WTC11 (cell line): ENCODE data around the gene MRFAP1L1. TPM values are rescaled to one million over a fixed set of nuclear protein-coding genes. Genes with fewer than 3 reads are reported as not detected.
"Not testable (repeated sequence)": the region's sequence is repeated elsewhere in the genome, so short reads cannot be mapped to it uniquely, and the experiment has no call there.

Source experiments
- ATAC-seq: fragments of 200-7000 bp; cut with Tn5 transposase; 2 replicates; pipeline ENCODE4 v1.10.0; 2021; ENCODE audit warnings: mild to moderate bottlenecking, moderate library complexity
- CTCF ChIA-PET: fragments of 300-600 bp; sonication (Branson Sonifier 250); formaldehyde crosslinking; loops from one replicate; lab custom pipeline; 2021; ENCODE audit warnings: antibody characterized with exemption; lab: Charles Lee
- POLR2A ChIA-PET: fragments of 350-600 bp; sonication (Branson Sonifier 250); formaldehyde crosslinking; loops from one replicate; lab custom pipeline; 2021; ENCODE audit warnings: antibody characterized with exemption; lab: Charles Lee
- DNase-seq: peaks from one replicate; pipeline ENCODE4 v3.0.0; 2021; ENCODE audit warnings: low spot score
- H3K27ac Mint-ChIP-seq: 2 replicates; pipeline ENCODE4 v1.8.0; 2021; ENCODE audit warnings: mixed read lengths
- H3K27me3 Mint-ChIP-seq: 2 replicates; pipeline ENCODE4 v1.8.0; 2021; ENCODE audit warnings: low read depth, mild to moderate bottlenecking, moderate library complexity, mixed read lengths
- H3K36me3 Mint-ChIP-seq: 2 replicates; pipeline ENCODE4 v1.8.0; 2021; ENCODE audit warnings: mixed read lengths
- H3K4me1 Mint-ChIP-seq: 2 replicates; pipeline ENCODE4 v1.8.0; 2022; ENCODE audit warnings: mixed read lengths
- H3K4me3 Mint-ChIP-seq: 2 replicates; pipeline ENCODE4 v1.8.0; 2021; ENCODE audit warnings: mild to moderate bottlenecking, moderate library complexity, mixed read lengths
- H3K9me3 Mint-ChIP-seq: 2 replicates; pipeline ENCODE4 v1.8.0; 2021; ENCODE audit warnings: mixed read lengths
- CREB1 ChIP-seq: sonication (generic); formaldehyde crosslinking; IDR thresholded peaks from 2 replicates; pipeline ENCODE4 v1.8.0; 2023; ENCODE audit warnings: mild to moderate bottlenecking, missing genetic modification reagents
- E2F5 ChIP-seq: sonication (generic); formaldehyde crosslinking; IDR thresholded peaks from 2 replicates; pipeline ENCODE4 v1.8.1; 2022; ENCODE audit warnings: mild to moderate bottlenecking, moderate library complexity, missing genetic modification reagents
- ESRRA ChIP-seq: sonication (generic); formaldehyde crosslinking; IDR thresholded peaks from 2 replicates; pipeline ENCODE4 v1.8.1; 2022; ENCODE audit warnings: mild to moderate bottlenecking, missing genetic modification reagents, borderline replicate concordance
- ETV6 ChIP-seq: sonication (generic); formaldehyde crosslinking; IDR thresholded peaks from 2 replicates; pipeline ENCODE4 v1.8.1; 2022; ENCODE audit warnings: mild to moderate bottlenecking, missing genetic modification reagents
- GABPB1 ChIP-seq: sonication (generic); formaldehyde crosslinking; IDR thresholded peaks from 2 replicates; pipeline ENCODE4 v1.8.1; 2023; ENCODE audit warnings: mild to moderate bottlenecking, missing genetic modification reagents
- IRF2 ChIP-seq: sonication (generic); formaldehyde crosslinking; IDR thresholded peaks from 2 replicates; pipeline ENCODE4 v1.8.0; 2022; ENCODE audit warnings: low read depth, missing genetic modification reagents, borderline replicate concordance
- MXD4 ChIP-seq: fragments of 250-450 bp; sonication (Bioruptor Pico); IDR thresholded peaks from 2 replicates; pipeline ENCODE4 v1.8.0; 2021; ENCODE audit warnings: mild to moderate bottlenecking, moderate library complexity, borderline replicate concordance
- NFE2L1 ChIP-seq: sonication (generic); formaldehyde crosslinking; IDR thresholded peaks from 2 replicates; pipeline ENCODE4 v1.8.1; 2023; ENCODE audit warnings: missing genetic modification reagents
- NR2C2 ChIP-seq: sonication (generic); formaldehyde crosslinking; IDR thresholded peaks from 2 replicates; pipeline ENCODE4 v1.8.0; 2022; ENCODE audit warnings: mild to moderate bottlenecking, missing genetic modification reagents
- NR3C1 ChIP-seq: sonication (generic); formaldehyde crosslinking; conservative IDR thresholded peaks from 2 replicates; pipeline ENCODE4 v1.8.1; 2023; ENCODE audit warnings: low read depth, mild to moderate bottlenecking, missing genetic modification reagents
- RORB ChIP-seq: fragments of 250-450 bp; sonication (Bioruptor Pico); IDR thresholded peaks from 2 replicates; pipeline ENCODE4 v1.9.0; 2021; ENCODE audit warnings: mild to moderate bottlenecking
- SMAD3 ChIP-seq: sonication (generic); formaldehyde crosslinking; IDR thresholded peaks from 2 replicates; pipeline ENCODE4 v1.8.0; 2022; ENCODE audit warnings: missing genetic modification reagents, mild to moderate bottlenecking, borderline replicate concordance
- SMAD4 ChIP-seq: sonication (generic); formaldehyde crosslinking; IDR thresholded peaks from 2 replicates; pipeline ENCODE4 v1.8.0; 2022; ENCODE audit warnings: mild to moderate bottlenecking, missing genetic modification reagents
- SOX15 ChIP-seq: fragments of 250-450 bp; sonication (Bioruptor Pico); IDR thresholded peaks from 2 replicates; pipeline ENCODE4 v1.9.0; 2021; ENCODE audit warnings: mild to moderate bottlenecking
- TCF7 ChIP-seq: sonication (generic); formaldehyde crosslinking; IDR thresholded peaks from 2 replicates; pipeline ENCODE4 v1.8.0; 2022; ENCODE audit warnings: mild to moderate bottlenecking, low read depth, missing genetic modification reagents, moderate library complexity
- ZNF219 ChIP-seq: sonication (generic); formaldehyde crosslinking; IDR thresholded peaks from 2 replicates; pipeline ENCODE4 v1.8.0; 2023; ENCODE audit warnings: missing genetic modification reagents, mild to moderate bottlenecking, borderline replicate concordance
- ZNF425 ChIP-seq: fragments of 250-450 bp; sonication (Bioruptor Pico); conservative IDR thresholded peaks from 2 replicates; pipeline ENCODE4 v1.9.0; 2021; ENCODE audit warnings: mild to moderate bottlenecking
- ZNF532 ChIP-seq: fragments of 250-450 bp; sonication (Bioruptor Pico); IDR thresholded peaks from 2 replicates; pipeline ENCODE4 v1.9.0; 2021; ENCODE audit warnings: mild to moderate bottlenecking, borderline replicate concordance
- total RNA-seq: library from RNA; stranded (reverse); gene quantifications from 3 replicates; pipeline ENCODE4 v1.2.3, GENCODE V29; 2021

MRFAP1L1 gene
- total RNA-seq, 1 experiment from 2014 or later, result 54.4 TPM

GRCh38 chr4:6758728-6759127 lies 49.1 kb upstream of the MRFAP1L1 start (continued):
- TF ChIP-seq MXD4 (CRISPR knock-in tag) (no peak), SMAD3 (CRISPR knock-in tag) (no peak), IRF2 (no peak)
- TF ChIP-seq, all 79 proteins: peak for 0

GRCh38 chr4:6756345-6756744 lies 46.7 kb upstream of the MRFAP1L1 start:
- H3K36me3 Mint-ChIP-seq, H3K4me3 Mint-ChIP-seq, POLR2A ChIA-PET, H3K4me1 Mint-ChIP-seq, H3K27me3 Mint-ChIP-seq, H3K27ac Mint-ChIP-seq, H3K9me3 Mint-ChIP-seq, ATAC-seq, DNase-seq: not testable (repeated sequence)
- CTCF ChIA-PET, result interaction anchor here (1.0 kb wide), 1 partner anchor 36 kb away, joined by 4 read pairs; no protein-coding TSS in a partner anchor

GRCh38 chr4:6755088-6755753 lies 45.6 kb upstream of the MRFAP1L1 start:
- H3K9me3 Mint-ChIP-seq, result no peaks in the 10 kb centered on the region
- no peak overlapping the region for H3K27ac Mint-ChIP-seq
- DNase-seq, result no peak
- 0 out of 2 replicates have a peak, but pooled peaks cover 4% of the 10 kb centered on the region for H3K4me1 Mint-ChIP-seq
- H3K36me3 Mint-ChIP-seq, result no peaks in the 10 kb centered on the region
- ATAC-seq, result no peak
- TF ChIP-seq NR2C2 (no peak), GABPB1 (CRISPR knock-in tag) (peak; percentile 75)
- TF ChIP-seq, all 79 proteins: peak for 1
- Mint-ChIP-seq H3K27me3 (no peaks in the 10 kb centered on the region; the same call in 1 of the 2 replicates), H3K4me3 (no peak overlapping the region)
- ChIA-PET CTCF (no interaction called here), POLR2A (no interaction called here)

GRCh38 chr4:6754481-6755087 lies 44.9 kb upstream of the MRFAP1L1 start:
- Mint-ChIP-seq H3K27me3 (no peaks in the 10 kb centered on the region; the same call in 1 of the 2 replicates), H3K36me3 (no peaks in the 10 kb centered on the region), H3K27ac (no peak overlapping the region), H3K4me1 (0 out of 2 replicates have a peak, but pooled peaks cover 4% of the 10 kb centered on the region), H3K9me3 (no peaks in the 10 kb centered on the region), H3K4me3 (no peak overlapping the region)
- POLR2A ChIA-PET, result no interaction called here
- ATAC-seq (no peak), DNase-seq (no peak)
- no peak for TF ChIP-seq ZNF425 (CRISPR knock-in tag)
- no peak for TF ChIP-seq NR3C1
- TF ChIP-seq RORB, result no peak
- no peak for TF ChIP-seq SMAD4 (CRISPR knock-in tag)
- no peak for TF ChIP-seq ZNF532 (CRISPR knock-in tag)
- TF ChIP-seq ZNF219 (CRISPR knock-in tag), result no peak
- no peak for TF ChIP-seq ETV6
- no peak for TF ChIP-seq TCF7
- TF ChIP-seq SOX15 (CRISPR knock-in tag), result no peak
- TF ChIP-seq CREB1, result no peak
- TF ChIP-seq ESRRA, result no peak
- no peak for TF ChIP-seq NFE2L1 (CRISPR knock-in tag)
- no peak for TF ChIP-seq NR2C2
- no peak for TF ChIP-seq E2F5
- CTCF ChIA-PET, result interaction anchor here (0.8 kb wide), 1 partner anchor 29 kb away, joined by 3 read pairs; no protein-coding TSS in a partner anchor
